Activated naive CD4-positive, alpha-beta T cell (primary cell): Measurements from ENCODE around the gene NCR2.

Source experiments
- DNase-seq, 4 experiments: peaks; one replicate each; lab custom pipeline; 2025; lab: John Stamatoyannopoulos, UW

NCR2 gene

DNA sequence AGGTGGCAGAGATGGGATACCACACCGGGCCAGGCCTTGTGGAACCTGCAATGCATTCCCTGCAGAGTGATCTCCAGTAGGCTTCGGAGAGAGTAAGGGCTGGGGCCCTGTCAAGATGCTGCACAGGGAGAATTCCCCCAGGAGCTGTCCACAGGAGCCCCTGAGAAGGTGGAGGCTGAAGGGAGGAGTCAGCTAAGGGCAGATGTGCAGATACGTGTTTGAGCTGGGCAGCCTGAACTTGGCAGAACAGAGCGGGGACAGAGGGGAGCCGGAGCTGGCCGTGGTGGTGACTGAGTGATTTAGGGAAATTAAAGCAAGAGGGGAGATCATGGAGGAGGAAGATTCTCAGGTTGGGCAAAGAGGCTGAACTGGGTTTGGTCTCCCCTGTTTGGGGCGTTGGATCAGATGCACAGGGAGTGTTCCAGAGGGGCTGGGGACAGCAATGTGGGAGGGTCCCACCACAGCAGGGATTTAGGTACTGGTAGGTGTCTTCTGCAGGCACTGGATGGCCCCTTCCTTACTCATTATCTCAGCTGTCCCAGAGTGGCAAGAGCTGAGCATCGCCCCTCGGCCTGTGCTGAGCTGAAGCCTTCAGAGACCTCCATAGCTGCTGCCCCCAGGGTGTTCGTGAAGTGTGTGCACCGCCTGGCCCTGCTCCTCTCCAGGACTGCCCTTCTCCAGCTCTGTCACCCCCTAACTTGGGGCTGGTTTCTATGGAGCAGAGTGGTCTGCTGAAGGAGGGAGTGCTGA, 3.8 kb upstream of the NCR2 start:
- DNase-seq = no peak

DNA sequence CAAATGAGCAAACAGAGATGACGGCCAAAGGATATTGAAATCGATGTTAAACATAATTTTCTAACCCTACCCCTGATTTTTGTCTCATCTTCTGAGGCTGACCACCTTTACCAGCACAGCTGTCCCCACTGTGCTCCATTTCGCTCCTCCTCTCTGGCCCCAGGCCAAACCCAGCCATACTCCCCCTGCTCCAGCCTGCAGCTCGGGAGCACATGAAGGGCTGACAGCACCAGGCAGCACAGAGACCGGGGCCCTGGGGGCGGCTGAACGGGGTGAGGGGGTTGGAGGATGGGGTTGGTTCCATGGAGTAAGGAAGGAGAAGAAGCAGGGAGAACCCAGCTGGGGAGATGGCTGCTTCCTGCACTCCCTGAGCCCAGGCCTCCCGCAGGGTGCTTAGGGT, 3.2 kb upstream of the NCR2 start:
- no peak for DNase-seq

DNA sequence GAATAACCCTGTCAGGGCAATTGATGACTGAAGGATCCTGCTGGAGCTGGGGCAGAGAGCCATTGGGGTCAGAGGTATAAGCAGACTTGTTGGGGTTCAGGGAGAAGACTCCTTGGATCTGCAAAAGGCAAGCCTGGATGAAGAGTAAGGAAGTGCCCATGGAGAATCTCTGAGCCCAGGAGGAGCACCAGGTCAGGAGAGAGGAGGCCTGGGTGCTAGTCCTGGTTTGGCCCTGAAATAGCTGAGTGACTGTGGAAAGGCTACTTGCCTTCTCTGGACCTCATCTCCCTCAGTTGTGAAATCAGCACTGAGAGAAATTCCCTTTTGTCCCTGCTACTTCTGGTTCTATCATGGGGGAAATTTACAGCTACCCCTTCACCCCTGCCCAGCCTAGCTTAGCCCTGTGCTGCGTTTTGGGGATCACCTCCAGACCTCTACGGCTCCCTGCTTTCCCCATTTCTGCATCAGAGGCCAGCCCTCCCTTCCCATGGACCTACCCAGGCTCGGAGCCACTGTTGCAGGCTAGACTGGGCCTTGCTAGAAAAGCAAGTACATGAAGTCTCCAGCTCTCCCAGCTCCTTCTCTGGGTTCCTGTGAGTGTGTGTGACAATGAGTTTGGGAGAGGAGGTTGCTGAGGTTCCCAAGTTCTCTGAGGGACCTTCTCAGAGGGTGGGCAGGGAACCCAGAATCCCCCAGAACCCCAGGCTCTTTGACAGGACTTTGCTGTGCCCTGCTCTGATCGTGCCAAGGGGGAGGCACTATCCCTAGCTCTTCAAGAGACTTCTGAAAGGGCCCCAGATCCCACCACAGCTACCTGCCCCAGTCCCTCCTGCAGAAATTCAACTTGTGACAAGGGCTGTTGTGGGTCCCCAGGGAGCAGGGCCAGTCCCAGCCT, 2.3 kb upstream of the NCR2 start:
- no peak for DNase-seq

DNA sequence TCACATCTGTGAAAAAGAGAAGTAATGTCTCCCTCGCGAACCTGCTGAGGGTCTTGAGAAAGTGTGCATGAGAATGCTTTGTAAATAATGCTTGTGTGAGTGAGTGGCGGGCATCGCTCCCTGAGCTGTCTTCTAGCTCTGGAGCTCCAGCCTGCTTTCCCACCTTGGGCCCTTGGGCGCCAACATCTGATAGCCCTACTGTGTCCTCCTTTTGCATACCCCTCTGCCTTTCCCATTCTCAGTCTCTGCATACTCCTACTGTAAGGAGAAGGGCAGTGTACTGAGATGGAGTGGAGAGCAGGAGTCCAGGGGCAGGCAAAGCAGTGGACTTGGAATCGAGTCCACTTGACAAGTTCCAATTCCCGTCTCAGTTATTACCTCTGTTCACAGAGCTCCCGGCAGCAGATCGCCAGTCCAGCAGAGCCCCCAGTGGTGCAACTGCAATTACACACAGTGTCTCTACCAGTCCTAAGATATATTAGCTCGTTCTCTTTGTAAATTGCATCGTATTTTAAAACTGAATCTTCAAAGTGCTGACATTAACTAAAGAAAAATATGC, 847 bp upstream of the NCR2 start:
- DNase-seq = no peak

DNA sequence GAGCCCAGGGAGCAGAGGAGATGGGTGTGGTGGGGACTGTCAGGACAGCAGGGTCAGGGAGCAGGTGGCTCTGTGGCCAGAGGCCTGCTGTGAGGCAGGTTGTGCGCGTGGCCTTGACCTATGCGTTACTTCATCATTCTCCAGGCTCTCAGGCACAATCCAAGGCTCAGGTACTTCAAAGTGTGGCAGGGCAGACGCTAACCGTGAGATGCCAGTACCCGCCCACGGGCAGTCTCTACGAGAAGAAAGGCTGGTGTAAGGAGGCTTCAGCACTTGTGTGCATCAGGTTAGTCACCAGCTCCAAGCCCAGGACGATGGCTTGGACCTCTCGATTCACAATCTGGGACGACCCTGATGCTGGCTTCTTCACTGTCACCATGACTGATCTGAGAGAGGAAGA, 535 bp downstream of the NCR2 start:
- no peak for DNase-seq

DNA sequence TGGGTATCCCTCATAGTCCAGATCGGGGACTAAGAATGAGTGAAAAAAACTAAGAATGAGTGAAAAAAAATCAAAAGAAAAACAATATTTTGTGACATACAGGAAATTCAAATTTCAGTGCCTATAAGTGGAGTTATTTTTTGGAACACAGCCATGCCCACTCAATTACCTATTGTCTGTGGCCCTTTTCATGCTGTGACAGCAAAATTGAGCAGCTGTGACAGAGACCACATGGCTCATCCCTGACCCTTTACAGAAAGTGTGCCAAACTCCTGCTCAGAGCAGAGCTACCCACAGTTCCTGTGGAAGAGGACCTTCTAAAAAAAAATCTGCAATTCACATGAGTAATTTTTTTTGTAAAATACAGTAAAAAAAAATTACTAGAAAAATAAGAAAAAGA, 1.4 kb downstream of the NCR2 start:
- no peak for DNase-seq

DNA sequence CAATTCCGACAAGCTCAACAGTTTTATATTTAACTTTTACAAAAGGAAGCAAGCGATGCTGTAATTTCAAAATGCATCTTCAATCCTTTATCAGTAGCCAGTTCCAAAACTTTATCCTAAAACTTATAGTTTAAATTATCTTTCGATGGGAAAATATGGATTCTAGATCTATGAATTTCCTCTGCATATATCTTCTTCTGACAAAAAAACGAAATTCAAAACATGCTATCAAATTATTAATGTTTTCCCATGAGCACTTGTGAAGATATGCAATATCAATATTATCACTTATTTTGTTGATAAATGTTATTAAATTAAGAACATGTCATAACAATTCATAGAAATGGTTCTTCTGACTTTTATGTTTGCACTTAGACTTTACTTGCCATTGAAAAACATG, 2.3 kb downstream of the NCR2 start:
- no peak for DNase-seq

DNA sequence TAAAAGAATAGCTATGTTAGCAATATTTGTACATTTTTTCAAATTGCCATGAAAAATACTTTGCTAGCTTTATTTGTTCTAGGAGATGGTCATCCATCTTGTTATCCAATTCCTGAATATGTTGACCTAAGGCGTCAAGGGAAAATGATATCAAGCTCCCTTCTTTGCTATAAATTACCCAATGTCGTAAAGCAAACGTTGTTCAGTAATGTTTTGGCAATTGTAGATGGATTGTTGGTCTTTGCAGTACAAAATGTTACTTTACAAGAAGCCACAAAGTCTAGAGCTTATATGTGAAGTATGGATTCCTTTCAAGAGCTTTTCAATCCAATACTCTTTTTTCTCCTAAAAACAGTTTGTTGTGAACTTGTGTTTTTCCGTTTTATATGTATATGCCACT, 3.3 kb downstream of the NCR2 start:
- no peak for DNase-seq

DNA sequence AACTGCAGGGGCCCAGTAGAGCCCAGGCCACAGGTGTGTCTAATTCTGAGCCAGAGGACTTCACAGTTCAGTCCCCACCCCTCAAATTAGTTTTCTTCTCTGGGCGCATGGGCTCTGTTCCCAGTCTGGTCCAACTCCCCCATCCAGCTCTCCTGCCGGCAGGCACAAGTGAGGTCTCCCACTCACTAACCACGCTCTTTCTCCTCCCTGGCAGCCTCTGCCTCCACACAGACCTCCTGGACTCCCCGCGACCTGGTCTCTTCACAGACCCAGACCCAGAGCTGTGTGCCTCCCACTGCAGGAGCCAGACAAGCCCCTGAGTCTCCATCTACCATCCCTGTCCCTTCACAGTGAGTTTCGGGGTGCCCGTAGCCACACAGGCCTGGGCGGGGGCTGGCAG, 6.2 kb downstream of the NCR2 start:
- no peak for DNase-seq

DNA sequence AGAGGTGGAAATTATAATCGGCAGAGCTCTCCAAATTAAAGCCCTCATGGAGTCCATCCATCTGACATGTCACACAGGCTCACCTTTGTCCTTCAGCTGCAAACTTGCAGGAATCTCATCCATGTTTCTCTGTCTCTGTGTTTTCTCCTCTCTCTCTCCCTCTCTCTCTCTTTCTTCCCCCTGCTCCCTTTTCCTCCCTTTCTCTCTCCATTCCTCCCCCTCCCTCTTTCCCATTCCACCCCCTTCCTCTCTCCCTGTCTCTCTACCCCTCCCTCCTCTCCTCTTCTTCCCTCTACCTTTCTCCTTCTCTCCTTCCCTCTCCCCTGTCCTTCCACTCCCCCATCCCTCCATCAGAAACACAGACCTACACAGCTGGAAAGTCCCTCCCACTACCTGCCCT, 6.8 kb downstream of the NCR2 start:
- no peak for DNase-seq

DNA sequence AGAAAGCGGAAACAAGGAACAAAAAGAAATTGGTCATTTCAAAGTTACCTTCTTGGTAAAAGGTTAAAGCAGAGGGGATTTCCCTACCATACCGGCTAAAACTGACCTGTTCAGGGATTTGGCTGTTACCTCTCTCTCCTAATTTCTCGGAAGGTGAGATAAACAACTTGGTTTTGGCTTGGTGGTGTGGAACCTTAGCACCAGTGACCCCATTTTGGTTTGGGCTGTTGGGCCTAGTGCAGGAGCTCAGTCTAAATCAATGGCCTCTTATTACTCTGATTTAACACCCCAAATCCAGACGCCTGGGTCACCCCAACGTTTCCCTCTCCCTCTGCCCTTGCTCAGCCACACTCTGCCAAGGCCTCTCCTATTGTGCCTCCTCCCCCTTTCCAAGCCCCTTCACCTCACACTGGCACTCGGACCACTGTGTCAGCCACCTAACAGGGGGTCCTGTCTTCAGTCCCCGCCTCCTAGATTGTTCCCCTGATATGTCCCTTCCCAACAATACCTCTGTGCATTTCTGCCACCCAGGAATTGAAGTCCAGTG, 8.3 kb downstream of the NCR2 start:
- no peak for DNase-seq

DNA sequence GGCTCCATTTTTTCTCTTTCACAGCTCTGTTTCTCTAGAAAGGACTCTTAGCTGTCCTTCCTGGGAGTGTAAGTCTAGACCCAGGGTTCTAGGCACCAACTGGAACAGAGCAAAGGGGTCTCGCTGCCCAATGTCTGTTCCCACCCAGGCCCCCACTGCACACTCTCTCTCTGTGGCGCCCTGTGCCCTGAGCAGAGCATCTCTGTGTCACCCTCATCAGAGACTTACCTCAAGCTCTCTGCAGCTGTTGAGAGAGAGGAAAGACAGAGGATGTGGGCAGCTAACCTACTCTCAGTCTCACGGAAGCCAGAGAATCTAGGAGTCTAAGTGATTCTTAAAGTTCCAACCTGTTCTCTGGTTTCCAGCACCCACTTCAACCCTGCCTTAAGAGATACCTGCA, 9.5 kb downstream of the NCR2 start:
- DNase-seq = peak in 1 of 4 experiments; percentile 9

DNA sequence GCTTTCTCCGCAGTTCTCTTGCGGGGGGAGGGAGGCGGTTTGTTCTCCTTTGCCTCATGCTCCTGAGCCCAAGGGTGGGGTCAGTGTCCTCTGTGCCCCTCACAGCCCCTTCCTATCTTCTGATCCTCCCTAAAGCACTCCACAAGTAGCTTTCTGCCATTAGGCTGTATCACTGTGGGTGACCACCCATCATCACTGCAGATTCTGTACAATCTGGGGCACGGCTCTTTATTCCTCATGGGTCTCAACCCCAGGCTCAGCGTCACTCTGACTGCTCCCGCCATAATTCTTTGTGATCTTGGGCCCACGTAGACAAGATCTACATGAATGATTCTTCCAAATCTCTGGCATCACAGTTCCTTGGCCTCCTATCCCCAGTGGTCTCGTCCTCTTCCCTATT, 10.5 kb downstream of the NCR2 start:
- no peak for DNase-seq

DNA sequence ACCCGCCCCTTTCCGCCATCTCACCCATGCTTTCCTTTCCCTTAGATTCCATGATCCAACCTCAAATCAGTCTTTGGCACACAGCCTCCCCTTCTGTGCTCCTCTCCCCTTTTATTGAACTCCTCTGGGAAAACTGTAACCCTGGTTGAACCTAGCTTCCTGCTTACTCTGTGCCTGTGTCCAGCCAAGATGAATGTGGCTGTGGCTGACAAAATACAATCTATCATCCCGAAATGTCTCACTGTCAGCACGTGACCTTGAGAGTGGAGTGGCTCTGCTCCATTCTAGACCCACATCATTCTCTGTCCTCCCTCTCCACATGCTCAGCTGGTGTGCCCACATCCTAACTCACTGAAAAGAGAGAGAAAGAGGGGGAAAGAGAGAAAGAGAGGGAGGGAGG, 11.0 kb downstream of the NCR2 start:
- no peak for DNase-seq

DNA sequence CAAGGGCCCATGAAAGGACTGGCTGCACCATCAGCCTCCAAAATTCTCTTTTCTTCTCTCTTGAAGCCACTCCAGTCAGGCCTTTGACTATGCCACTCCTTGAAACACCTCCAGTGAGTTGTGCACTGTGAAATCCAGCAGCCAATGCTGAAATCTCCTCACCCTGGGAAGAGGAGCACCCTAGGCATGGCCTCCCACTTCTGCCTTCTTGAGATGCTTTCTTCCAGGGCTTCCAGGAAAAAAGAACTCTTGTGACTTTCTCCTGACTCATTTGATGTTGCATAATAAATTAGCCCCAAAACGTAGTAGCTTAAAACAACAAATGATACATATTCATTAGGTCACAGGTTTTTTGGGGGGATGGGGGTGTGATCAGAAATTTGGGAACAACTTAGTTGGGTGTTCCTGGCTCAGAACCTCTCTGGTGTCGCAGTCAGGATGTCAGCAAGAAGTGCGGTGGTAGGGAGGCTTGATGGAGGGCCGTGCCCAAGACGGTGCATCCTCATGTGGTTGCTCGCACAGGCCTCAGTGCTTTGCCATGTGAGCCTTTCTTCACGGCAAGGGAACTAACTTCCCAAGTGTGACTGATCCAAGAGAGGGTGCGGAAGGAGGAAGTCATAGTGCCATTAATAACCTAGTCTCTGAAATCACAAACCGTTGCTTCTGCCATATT, 12.1 kb downstream of the NCR2 start:
- no peak for DNase-seq

DNA sequence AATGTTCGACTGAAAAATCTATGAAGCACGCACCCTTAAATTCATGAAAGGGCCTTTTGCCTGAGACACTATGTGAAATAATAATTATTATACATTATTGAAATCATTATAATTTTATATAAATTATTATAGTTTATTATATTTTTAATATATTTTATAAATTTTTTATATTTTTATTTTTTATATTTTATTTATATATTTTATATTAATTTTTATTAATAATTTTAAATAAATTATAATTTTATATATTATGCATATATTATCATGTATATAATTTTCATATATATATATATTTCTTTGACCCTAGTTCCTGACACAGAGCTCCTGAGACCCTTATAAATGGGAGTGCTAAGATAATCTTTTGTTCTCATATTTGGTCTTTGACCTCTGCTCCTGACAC, 13.5 kb downstream of the NCR2 start:
- no peak for DNase-seq

DNA sequence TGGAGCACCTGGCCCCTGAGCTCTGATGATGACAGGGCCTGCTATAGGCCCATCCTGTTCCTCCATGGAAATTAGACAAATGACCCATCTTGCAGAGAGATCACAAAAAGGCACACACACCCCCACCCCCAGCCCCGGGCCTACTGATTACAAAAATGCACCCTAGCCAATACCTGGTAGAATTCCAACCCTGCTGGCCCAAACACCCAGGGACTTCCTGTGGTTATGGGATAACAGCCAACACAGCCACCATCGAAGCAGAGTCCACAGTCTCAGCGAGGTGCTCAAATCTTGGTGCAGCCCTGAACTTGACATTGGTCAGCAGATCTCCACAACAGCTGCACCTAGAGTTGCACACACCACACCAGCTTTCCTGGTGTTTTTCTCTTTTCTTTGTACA, 17.0 kb downstream of the NCR2 start:
- no peak for DNase-seq

DNA sequence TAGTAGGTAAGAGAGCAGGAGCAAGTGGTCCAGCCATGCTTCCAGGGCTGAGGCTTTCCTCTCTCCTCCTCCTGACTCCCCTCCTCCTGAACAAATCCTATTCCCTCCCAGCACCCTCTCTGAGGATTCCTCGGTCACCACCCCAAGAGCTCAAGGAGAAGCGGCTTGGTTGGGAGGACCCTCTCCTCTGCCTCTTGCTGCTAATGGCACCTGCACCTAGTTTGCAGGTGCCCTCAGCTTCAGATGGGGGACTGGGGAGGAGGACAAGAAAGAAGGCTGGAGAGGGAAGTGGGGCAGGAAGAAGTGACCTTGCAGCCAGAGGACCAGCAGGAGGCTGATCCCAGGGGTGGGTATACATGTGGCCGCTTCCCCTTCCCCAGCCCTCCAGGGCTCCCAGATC, 17.5 kb downstream of the NCR2 start:
- no peak for DNase-seq

DNA sequence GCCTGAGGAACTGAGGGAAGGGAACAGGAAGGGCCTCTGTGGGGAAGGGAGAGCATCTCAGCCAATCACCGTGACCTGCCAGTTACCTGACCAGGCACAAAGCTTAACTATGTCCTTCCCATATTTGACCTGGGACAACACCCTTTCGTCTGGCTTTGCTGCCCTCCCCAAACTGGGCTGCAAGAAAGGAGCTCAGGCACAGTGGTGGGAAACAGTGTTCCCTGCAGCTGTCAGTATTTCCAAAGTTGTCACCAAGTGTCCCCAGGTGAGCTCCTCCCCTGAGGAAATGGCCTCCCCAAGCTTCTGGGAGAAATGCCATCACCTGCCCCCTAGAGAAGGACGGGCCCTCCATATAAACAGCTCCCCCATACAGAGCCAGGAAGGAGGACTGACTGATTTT, 17.9 kb downstream of the NCR2 start:
- DNase-seq = no peak

DNA sequence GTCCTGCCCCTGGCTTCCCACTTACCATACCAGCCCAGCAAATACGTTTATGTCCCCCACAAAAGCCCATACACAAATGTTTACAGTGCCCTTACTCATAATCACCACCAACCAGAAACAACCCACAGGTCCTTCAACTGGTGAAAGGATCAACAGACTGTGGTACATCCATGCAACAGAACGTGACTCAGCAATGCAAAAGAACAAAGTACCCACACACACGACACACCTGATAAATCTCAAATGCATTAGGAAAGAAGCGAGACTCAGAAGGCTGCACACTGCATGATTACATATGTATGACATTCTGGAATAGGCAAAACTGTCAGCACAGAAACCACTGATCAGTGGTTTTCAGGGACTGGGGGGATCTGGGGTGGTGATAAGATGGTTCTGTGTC, 20.5 kb downstream of the NCR2 start:
- DNase-seq = no peak

DNA sequence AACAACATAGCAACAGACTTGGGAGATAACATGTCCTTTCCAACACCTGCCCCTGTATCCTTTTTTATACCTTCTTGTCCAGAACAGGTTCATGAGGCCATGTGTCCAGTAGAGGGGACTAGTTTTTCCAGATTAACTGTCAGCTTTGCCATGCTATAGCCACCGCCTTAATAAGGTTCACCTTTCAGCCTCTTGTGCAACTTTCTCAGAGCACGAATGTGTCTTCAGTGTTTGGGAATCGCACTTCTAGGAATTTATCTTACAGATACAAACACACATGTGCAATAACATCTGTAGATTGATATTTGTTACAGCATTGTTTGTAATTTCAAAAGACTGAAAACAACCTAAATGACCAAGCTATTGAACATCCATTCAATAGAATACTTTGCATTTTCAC, 21.4 kb downstream of the NCR2 start:
- DNase-seq = no peak

DNA sequence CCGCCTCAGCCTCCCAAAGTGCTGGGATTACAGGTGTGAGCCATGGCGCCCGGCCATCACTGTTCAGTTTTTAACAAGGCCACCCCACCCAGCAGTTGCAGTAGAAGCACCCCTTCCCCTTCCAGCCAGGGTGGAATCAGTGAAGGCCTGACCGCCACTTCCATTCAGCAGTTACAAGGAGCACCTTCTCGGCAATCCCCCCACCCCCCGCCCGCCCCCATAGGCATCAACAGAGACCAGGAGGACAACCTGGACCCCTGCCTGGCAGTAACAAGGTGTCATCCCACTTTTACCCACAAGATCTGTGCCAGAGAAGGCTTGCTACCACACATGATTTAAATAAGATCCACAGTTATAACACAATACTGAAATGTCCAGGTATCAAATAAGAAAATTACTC, 23.1 kb downstream of the NCR2 start:
- no peak for DNase-seq
